ENCODE measurements around the gene SNAI3. TPM values are rescaled to one million over a fixed set of nuclear protein-coding genes. Genes with fewer than 3 reads are reported as not detected.

Gene SNAI3
- total and polyA plus RNA-seq, 7 experiments from 2014 or later: 2.7 to 13.5 (median 6.5) TPM

GRCh38 chr16:88694221-88695087 lies 8.1 kb upstream of the SNAI3 start:
- Histone ChIP-seq H3K9me3 (ENCODE audit: control insufficient read depth in 2 of 3, low read length in 3 of 3) (no peaks in the 10 kb centered on the region), H3K27me3 (ENCODE audit: control insufficient read depth in 2 of 2, insufficient read depth in 2 of 2, low read length in 2 of 2) (no peaks in the 10 kb centered on the region), H3K4me1 (ENCODE audit: control insufficient read depth in 2 of 2, insufficient read depth in 2 of 2, low read length in 2 of 2) (peaks cover 27 to 58% of the 10 kb centered on the region in 2 donors), H3K27ac (ENCODE audit: low read depth, low read length) (peak overlapping the region; percentile 11), H3K36me3 (ENCODE audit: control insufficient read depth in 2 of 3, insufficient read depth in 3 of 3, low read length in 3 of 3) (peaks cover 0 to 44% (median 9%) of the 10 kb centered on the region in 3 experiments), H3K4me3 (ENCODE audit: low read length) (no peak overlapping the region)
- ChIA-PET CTCF (no interaction called here), POLR2A (interaction anchor here (0.6 to 10.2 kb wide), 4 partner anchors 7 to 45 kb away, joined by 3 to 134 read pairs (median 6); no protein-coding TSS in a partner anchor)
- no peaks in the 10 kb centered on the region for H3K27me3 Mint-ChIP-seq
- H3K4me1 Mint-ChIP-seq: peaks cover 17 to 72% (median 46%) of the 10 kb centered on the region in 7 donors
- peaks cover 0 to 12% (median 3%) of the 10 kb centered on the region in 5 donors for H3K36me3 Mint-ChIP-seq
- peaks cover 0 to 2% (median 0%) of the 10 kb centered on the region in 11 donors for H3K9me3 Mint-ChIP-seq
- peak overlapping the region in 4 of 10 donors; percentile 14 to 76 (median 34) for H3K4me3 Mint-ChIP-seq
- DNase-seq: no peak
- intact Hi-C loops (cut with micrococcal nuclease): no loop called here
- no peak for ATAC-seq
- H3K27ac Mint-ChIP-seq: peak overlapping the region in 8 of 9 donors; percentile 31 to 90 (median 82)

DNA sequence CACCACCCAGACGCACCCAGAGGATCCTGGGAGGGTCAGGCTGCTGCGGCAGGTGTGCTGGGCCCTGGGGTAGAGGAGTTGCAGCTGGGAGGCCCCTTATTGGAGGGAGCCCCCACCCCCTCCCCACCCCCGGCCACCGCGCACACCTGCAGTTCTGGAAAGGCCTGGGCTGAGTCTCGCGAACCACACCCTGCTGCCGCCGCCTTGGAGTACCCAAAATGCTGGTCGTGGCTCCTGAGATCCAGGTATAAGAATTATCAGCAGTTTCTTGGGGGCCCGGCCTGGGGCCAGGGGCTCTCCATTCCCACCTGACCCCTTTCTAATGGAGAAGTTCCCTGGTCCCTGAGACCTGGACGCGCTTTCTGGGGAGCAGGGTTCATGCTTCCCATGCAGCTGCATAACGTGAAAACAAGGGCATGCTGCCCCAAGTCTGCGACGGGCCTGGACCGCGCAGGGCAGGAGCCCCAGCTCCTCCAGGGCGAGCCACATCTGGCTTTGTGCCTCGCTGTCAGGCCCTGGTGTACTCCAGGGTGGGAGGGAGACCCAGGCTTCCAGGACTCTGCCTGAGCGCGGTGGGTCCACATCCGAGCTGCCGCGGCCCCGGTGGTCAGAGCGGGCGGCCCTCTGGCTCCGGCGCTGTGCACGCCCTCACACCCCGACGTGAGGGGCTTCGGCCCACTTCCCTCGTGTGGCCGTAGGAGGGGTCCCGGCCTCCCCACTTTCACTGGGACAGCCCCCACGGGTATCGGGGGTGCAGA lies 7.3 kb upstream of the SNAI3 start:
- Mint-ChIP-seq H3K27me3 (no peaks in the 10 kb centered on the region), H3K9me3 (peaks cover 0 to 6% (median 0%) of the 10 kb centered on the region in 11 donors), H3K27ac (peak overlapping the region in 7 of 9 donors; percentile 8 to 94 (median 89)), H3K4me1 (peaks cover 17 to 79% (median 54%) of the 10 kb centered on the region in 7 donors), H3K36me3 (peaks cover 0 to 12% (median 3%) of the 10 kb centered on the region in 5 donors), H3K4me3 (peak overlapping the region in 5 of 10 donors; percentile 12 to 81 (median 76))
- peaks cover 23 to 51% of the 10 kb centered on the region in 2 donors for H3K4me1 ChIP-seq (ENCODE audit: control insufficient read depth in 2 of 2, insufficient read depth in 2 of 2, low read length in 2 of 2)
- ChIA-PET POLR2A (interaction anchor here (0.6 to 10.2 kb wide), 4 partner anchors 7 to 44 kb away, joined by 3 to 134 read pairs (median 6); no protein-coding TSS in a partner anchor), CTCF (no interaction called here)
- DNase-seq (no peak), ATAC-seq (no peak)
- no peaks in the 10 kb centered on the region for H3K9me3 ChIP-seq (ENCODE audit: control insufficient read depth in 2 of 3, low read length in 3 of 3)
- H3K4me3 ChIP-seq (ENCODE audit: low read length): no peak overlapping the region
- intact Hi-C loops (cut with micrococcal nuclease): no loop called here
- H3K27ac ChIP-seq (ENCODE audit: low read depth, low read length): peak overlapping the region; percentile 58
- peaks cover 0 to 36% (median 9%) of the 10 kb centered on the region in 3 experiments for H3K36me3 ChIP-seq (ENCODE audit: control insufficient read depth in 2 of 3, insufficient read depth in 3 of 3, low read length in 3 of 3)
- H3K27me3 ChIP-seq (ENCODE audit: control insufficient read depth in 2 of 2, insufficient read depth in 2 of 2, low read length in 2 of 2): no peaks in the 10 kb centered on the region

DNA sequence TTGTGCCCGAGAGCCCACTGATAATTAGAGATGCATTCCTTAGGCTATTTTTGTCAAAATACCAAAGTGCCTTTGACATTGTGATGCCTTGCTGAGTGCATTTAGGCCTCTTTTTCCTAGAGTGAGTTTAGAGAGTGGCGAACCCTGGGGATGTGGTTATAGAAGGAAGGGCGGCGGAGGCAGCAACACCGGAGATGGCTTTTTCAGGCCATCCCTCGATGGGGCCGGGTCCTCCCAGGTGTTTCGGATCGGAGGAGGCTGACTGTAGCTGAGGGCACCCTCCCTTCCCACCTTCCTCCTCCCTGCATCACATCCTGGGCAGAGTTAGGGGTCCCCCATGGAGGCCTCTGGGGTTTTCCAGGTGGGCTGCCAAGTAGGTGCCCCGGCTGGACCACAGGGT lies 6.6 kb upstream of the SNAI3 start:
- Mint-ChIP-seq H3K9me3 (peaks cover 0 to 6% (median 0%) of the 10 kb centered on the region in 11 donors), H3K4me1 (peaks cover 17 to 72% (median 57%) of the 10 kb centered on the region in 7 donors), H3K36me3 (peaks cover 0 to 7% (median 0%) of the 10 kb centered on the region in 5 donors), H3K4me3 (peak overlapping the region; percentile 25 to 83 (median 76)), H3K27me3 (no peaks in the 10 kb centered on the region), H3K27ac (peak overlapping the region; percentile 85 to 94 (median 90))
- ATAC-seq: no peak
- CTCF ChIA-PET: interaction anchor here (0.6 to 1.5 kb wide), 2 partner anchors 9 to 23 kb away, joined by 3 to 4 read pairs; no protein-coding TSS in a partner anchor
- DNase-seq: peak in 1 of 9 donors; percentile 28
- H3K9me3 ChIP-seq (ENCODE audit: control insufficient read depth in 2 of 3, low read length in 3 of 3): no peaks in the 10 kb centered on the region
- peaks cover 0 to 29% (median 4%) of the 10 kb centered on the region in 3 experiments for H3K36me3 ChIP-seq (ENCODE audit: control insufficient read depth in 2 of 3, insufficient read depth in 3 of 3, low read length in 3 of 3)
- intact Hi-C loops (cut with micrococcal nuclease): loop anchor here in 1 of 2 donors (1.0 kb wide), 1 partner anchor 8 kb away; no protein-coding TSS in a partner anchor
- POLR2A ChIA-PET: interaction anchor here (0.6 to 10.2 kb wide), 6 partner anchors 8 to 164 kb away, joined by 3 to 134 read pairs (median 4); partner anchors contain the start of genes GALNS and TRAPPC2L
- H3K27me3 ChIP-seq (ENCODE audit: control insufficient read depth in 2 of 2, insufficient read depth in 2 of 2, low read length in 2 of 2): no peaks in the 10 kb centered on the region
- peaks cover 23 to 44% of the 10 kb centered on the region in 2 donors for H3K4me1 ChIP-seq (ENCODE audit: control insufficient read depth in 2 of 2, insufficient read depth in 2 of 2, low read length in 2 of 2)
- H3K27ac ChIP-seq (ENCODE audit: low read depth, low read length): peak overlapping the region; percentile 58
- H3K4me3 ChIP-seq (ENCODE audit: low read length): peak overlapping the region; percentile 43

DNA sequence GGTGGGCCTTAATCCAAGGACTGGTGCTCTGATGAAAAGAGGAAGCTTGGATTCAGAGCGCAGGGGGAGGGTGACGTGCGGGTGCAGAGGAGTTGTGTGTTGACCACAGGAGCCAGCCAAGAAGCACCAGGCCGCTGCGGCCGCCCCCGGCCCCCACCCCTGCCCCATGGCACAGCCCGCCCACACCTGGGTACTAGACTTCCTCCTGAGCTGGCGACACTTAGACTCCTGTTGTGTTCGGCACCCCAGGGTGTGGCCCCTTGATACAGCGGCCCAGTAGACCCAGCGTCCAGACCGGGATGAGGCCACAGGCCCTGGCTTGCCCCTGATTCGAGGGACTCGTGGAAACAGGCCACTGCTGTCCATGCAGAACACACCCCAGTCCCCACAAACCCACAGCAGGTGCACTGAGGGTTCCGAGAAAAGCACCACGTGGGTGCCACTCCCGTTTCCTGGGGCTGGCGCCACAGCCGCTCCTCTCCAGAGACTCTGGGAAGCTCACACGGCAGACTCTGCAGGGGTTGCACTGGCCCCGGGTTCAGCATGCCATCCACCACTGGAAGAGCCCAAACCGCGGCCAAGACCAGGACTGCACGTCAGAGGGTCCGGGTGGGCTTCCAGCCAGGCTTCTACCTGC lies 5.7 kb upstream of the SNAI3 start:
- H3K4me3 ChIP-seq (ENCODE audit: low read length): peak overlapping the region; percentile 43
- Mint-ChIP-seq H3K4me3 (peak overlapping the region in 9 of 10 donors; percentile 70 to 83 (median 77)), H3K36me3 (peaks cover 0 to 2% (median 0%) of the 10 kb centered on the region in 5 donors), H3K4me1 (peaks cover 17 to 67% (median 55%) of the 10 kb centered on the region in 7 donors), H3K27ac (peak overlapping the region; percentile 83 to 96 (median 90)), H3K9me3 (peaks cover 0 to 6% (median 0%) of the 10 kb centered on the region in 11 donors), H3K27me3 (no peaks in the 10 kb centered on the region)
- peak in 1 of 9 donors; percentile 49 for DNase-seq
- intact Hi-C loops (cut with micrococcal nuclease): loop anchor here in 1 of 2 donors (1.0 kb wide), 1 partner anchor 9 kb away; no protein-coding TSS in a partner anchor
- H3K27ac ChIP-seq (ENCODE audit: low read depth, low read length): peak overlapping the region; percentile 58
- no peaks in the 10 kb centered on the region for H3K27me3 ChIP-seq (ENCODE audit: control insufficient read depth in 2 of 2, insufficient read depth in 2 of 2, low read length in 2 of 2)
- CTCF ChIA-PET: interaction anchor here (0.6 to 1.5 kb wide), 4 partner anchors 8 to 22 kb away, joined by 3 to 4 read pairs (median 3); no protein-coding TSS in a partner anchor
- H3K36me3 ChIP-seq (ENCODE audit: control insufficient read depth in 2 of 3, insufficient read depth in 3 of 3, low read length in 3 of 3): peaks cover 0 to 20% (median 0%) of the 10 kb centered on the region in 3 experiments
- no peaks in the 10 kb centered on the region for H3K9me3 ChIP-seq (ENCODE audit: control insufficient read depth in 2 of 3, low read length in 3 of 3)
- ATAC-seq: peak; percentile 64
- POLR2A ChIA-PET: interaction anchor here (0.8 to 10.2 kb wide), 6 partner anchors 9 to 29 kb away, joined by 3 to 134 read pairs (median 4); partner anchors contain the start of gene MVD
- H3K4me1 ChIP-seq (ENCODE audit: control insufficient read depth in 2 of 2, insufficient read depth in 2 of 2, low read length in 2 of 2): peaks cover 23 to 41% of the 10 kb centered on the region in 2 donors

DNA sequence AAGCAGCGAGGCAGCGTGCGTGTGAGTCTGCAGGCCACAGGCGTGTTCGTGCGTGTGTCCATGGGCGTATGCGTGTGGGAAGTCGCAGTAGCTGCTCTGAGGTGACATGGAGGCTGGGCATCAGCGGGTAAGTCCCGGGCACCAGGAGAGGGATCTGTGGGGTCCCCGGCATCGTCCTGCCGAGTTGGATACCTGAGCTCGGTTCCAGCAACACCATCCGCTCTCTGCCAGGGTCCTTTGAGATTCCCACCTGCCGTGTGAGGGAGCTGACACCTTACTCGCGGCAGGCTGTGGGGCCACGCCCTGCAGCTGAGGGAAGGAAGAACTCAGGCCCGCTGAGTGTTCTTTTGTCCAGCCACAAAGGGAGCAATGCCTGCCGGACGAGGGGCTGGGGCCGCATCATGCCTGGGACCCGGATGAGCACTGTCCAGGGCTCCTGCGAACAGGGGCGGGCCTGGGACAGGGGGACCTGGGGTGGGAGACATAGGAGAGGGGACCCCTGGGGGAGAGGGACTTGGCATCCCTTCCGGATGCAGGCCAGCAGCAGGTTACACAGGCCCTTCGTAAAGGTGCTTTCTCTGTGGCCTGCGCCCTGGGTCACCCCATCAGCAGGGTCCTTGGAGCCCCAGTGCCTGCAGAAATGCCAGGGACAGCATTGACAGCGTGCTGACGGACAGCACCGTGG lies 5.0 kb upstream of the SNAI3 start:
- H3K27me3 Mint-ChIP-seq: no peaks in the 10 kb centered on the region
- Histone ChIP-seq H3K4me1 (ENCODE audit: control insufficient read depth in 2 of 2, insufficient read depth in 2 of 2, low read length in 2 of 2) (peaks cover 23 to 46% of the 10 kb centered on the region in 2 donors), H3K9me3 (ENCODE audit: control insufficient read depth in 2 of 3, low read length in 3 of 3) (no peaks in the 10 kb centered on the region), H3K27ac (ENCODE audit: low read depth, low read length) (peak overlapping the region; percentile 58), H3K36me3 (ENCODE audit: control insufficient read depth in 2 of 3, insufficient read depth in 3 of 3, low read length in 3 of 3) (peaks cover 0 to 13% (median 0%) of the 10 kb centered on the region in 3 experiments), H3K4me3 (ENCODE audit: low read length) (peak overlapping the region; percentile 43), H3K27me3 (ENCODE audit: control insufficient read depth in 2 of 2, insufficient read depth in 2 of 2, low read length in 2 of 2) (no peaks in the 10 kb centered on the region)
- no peak for ATAC-seq
- POLR2A ChIA-PET: interaction anchor here (1.5 to 10.2 kb wide), 3 partner anchors 10 to 13 kb away, joined by 3 to 134 read pairs (median 4); no protein-coding TSS in a partner anchor
- H3K36me3 Mint-ChIP-seq: peaks cover 0 to 2% (median 0%) of the 10 kb centered on the region in 5 donors
- H3K4me3 Mint-ChIP-seq: peak overlapping the region in 9 of 10 donors; percentile 70 to 83 (median 77)
- intact Hi-C loops (cut with micrococcal nuclease): no loop called here
- peaks cover 0 to 6% (median 0%) of the 10 kb centered on the region in 11 donors for H3K9me3 Mint-ChIP-seq
- peak overlapping the region; percentile 77 to 96 (median 90) for H3K27ac Mint-ChIP-seq
- H3K4me1 Mint-ChIP-seq: peaks cover 17 to 62% (median 53%) of the 10 kb centered on the region in 7 donors
- no peak for DNase-seq
- CTCF ChIA-PET: interaction anchor here (1.1 to 1.2 kb wide), 2 partner anchors 9 to 11 kb away, joined by 3 read pairs; no protein-coding TSS in a partner anchor
